GM18907 (cell line): ENCODE results near the gene ATP5F1B.
"Not testable (repeated sequence)": the region's sequence is repeated elsewhere in the genome, so short reads cannot be mapped to it uniquely, and the experiment has no call there.

Source experiments
- ATAC-seq: cut with Tn5 transposase; IDR thresholded peaks from one replicate; pipeline ENCODE4 v1.9.1; 2021; ENCODE audit warnings: mild to moderate bottlenecking, moderate library complexity; ENCODE audit not compliant: unreplicated experiment

ATP5F1B gene

GRCh38 chr12:56648023-56648422 is 2.2 kb upstream of the ATP5F1B start:
- ATAC-seq = not testable (repeated sequence)

- ATAC-seq = peak; percentile 3
Measured at GRCh38 chr12:56645201-56645716, 525 bp downstream of the ATP5F1B start.

DNA sequence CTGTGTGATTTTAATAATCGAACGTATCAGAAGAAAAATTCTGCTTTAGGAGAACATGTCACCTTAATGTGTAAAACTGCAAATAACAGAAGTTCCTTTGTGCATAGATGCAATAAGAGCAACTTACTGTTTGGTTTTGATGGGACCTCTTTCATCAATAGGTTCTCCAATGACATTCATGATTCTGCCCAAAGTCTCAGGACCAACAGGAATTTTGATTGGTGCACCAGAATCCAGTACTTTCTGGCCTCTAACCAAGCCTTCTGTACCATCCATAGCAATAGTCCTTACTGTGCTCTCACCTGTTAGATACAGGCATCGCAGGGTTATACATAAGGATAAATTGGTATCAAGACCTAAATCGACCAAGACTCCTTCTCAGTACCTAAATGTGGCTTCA is 1.1 kb downstream of the ATP5F1B start:
- ATAC-seq = no peak

DNA sequence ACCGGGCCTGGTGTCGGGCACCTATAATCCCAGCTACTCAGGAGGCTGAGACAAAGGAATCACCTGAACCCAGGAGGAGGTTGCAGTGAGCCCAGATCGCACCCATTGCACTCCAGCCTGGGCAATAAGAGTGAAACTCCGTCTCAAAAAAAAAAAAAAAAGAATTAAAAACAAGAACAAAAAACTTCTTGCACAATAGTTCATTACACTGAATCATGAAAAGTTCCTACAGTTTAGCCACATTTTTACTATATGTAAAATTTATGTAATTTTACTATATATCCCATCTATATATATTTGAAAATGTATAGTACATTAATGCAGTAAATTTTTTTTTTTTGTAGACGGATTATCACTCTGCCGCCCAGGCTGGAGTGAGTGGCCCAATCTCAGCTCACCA is 4.6 kb downstream of the ATP5F1B start:
- ATAC-seq = no peak

GRCh38 chr12:56637621-56638020 is 8.2 kb downstream of the ATP5F1B start:
- ATAC-seq = no peak

- peak; percentile 55 for ATAC-seq
Measured at GRCh38 chr12:56636675-56637540, 8.9 kb downstream of the ATP5F1B start.

- peak; percentile 48 for ATAC-seq
Measured at GRCh38 chr12:56635806-56636674, 9.7 kb downstream of the ATP5F1B start.

DNA sequence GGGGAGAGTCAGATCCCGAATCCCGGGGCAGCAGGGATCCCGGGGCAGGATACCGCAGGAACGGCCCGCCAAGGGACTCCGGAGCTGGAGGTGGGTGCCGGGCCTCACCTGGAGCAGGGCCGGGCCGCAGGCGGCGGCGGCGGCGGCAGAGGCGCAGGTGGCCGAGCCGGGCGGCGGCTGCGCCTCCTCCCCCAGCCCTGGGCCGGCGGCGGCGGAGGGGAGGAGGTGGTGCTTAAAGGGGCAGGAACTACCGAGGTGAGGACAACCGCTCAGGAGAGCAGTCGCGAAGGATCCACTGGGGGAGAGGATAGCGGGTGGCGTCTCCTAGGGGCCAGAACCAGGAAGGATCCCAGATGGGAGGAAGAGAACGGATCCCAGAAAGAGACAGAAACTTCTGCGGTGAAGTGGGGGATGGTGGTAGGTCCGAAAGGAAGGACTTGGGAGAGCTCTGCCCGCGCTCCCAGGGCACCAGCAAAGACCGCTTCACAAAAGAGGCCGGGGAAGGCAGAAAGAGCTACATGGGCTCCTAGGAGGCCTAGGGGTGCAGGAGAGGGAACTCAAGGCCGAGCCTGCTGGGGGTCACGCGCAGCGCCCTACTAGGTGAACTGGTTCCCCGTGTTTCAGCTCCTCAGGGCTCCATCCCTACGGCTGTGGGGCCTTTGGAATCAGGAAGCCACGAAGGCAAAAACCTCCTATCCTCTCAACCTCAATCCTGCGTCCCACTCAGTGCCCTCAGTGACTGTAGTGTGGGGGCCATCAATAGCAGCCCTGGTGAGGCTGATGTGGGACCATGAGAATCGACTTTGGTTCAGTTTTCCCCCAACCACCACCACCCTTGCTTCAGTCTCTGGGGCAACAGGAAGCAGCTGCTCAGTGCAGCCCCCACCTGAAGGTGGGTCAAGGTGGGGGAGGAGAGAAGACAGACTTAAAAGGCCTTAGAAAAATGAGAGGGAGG is 10.7 kb downstream of the ATP5F1B start:
- ATAC-seq = peak; percentile 26

DNA sequence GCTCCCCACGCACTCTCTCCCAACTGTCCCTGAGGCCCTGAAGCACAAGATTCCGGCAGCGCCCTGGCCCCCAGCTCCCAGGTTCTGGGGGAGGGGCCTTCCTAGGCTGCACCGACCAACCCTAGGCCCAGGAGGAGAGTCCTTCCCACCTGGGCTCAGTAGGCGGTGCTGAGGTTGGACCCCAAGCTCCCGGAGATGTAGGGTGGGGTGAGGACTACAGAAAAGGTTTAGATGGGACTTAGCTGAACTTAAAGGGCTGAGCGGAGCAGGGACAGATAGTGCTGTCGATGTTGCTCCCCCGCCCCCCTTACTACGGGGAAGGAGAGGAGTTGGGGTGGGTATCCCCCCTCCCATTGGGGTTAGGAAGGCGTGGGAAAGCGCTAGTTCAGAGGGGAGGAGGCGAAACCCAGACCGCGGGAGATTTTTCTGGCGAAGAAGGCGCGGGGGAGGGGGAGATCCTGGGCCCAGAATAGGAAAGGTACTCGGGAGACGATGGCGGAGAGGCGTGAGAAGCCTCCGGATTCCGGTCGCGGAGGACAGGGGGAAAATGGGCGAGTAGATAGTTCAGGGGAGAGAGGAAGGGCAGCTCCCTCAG is 11.4 kb downstream of the ATP5F1B start:
- ATAC-seq = no peak

DNA sequence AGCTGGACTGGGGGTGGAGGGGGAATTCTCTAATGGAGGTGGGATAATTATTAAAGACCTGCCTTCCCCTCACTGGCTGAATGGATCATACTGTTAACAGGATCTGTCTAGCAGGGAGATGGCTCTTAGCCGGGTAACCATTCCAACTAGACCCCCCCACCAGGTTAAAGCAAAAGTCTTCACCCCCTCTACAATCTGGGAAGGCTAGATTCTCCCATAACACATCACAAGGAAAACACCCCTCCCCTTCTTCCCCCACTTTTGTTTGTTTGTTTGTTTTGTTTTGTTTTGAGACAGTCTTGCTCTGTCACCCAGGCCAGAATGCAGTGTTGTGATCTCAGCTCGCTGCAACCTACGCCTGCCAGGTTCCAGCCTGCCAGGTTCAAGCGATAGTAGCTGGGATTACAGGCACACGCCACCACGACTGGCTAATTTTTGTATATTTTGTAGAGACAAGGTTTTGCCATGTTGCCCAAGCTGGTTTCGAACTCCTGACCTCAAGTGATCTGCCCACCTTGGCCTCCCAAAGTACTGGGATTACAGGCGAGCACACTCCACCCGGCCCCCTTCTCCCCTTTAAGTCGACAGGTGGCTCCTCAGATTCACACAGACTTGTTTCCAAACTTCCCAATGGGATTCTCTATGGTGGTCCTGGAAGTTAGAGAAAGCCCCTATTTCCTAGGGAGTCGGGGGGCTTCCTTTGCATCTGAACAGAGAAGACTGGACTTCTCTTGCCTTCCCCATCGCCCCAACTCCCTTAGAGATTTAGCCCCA is 12.1 kb downstream of the ATP5F1B start:
- no peak for ATAC-seq

DNA sequence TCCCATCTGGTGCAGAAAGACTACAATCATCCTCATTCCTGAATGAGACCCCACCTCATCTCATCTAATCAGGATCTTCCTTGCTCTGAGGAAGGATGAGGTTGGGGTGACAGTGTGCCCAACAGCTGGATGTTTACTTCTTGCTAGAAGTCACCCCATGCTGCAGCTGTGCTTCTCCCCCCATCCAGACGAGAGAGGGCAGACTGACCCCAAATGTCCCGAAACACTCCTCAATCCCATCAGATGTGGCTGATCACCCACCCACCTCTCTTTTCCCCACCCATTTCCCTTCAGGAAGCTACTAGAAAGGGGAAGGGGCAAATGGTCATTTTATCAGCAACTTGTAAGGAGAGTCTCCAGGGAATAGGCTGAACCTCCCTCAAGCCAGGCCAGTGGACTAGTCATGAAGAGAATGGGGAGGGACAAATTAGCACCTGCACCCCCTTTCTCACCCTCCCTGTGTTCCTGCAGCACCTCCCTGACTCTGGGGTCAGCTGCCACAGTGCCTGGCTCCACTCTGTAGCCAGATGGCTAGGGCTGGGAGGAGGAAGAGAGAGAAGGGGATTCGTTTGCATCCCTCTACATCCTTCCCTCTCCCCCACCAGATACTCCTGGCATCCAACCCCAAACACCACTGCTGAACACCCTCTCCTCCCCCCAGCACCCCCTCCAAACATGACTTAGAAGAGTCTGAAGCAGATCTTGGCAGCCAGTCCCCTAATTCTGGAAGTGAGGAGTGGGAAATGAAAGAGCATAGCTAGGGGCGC is 12.9 kb downstream of the ATP5F1B start:
- no peak for ATAC-seq

GRCh38 chr12:56631790-56632700 is 13.7 kb downstream of the ATP5F1B start:
- peak; percentile 16 for ATAC-seq

- ATAC-seq = peak; percentile 54
Measured at GRCh38 chr12:56630180-56630632, 15.6 kb downstream of the ATP5F1B start, which contains the start of gene BAZ2A. TSS of gene BAZ2A (minus strand) at chr12:56630326. CDS start at chr12:56617530, 12,796 bp downstream.

DNA sequence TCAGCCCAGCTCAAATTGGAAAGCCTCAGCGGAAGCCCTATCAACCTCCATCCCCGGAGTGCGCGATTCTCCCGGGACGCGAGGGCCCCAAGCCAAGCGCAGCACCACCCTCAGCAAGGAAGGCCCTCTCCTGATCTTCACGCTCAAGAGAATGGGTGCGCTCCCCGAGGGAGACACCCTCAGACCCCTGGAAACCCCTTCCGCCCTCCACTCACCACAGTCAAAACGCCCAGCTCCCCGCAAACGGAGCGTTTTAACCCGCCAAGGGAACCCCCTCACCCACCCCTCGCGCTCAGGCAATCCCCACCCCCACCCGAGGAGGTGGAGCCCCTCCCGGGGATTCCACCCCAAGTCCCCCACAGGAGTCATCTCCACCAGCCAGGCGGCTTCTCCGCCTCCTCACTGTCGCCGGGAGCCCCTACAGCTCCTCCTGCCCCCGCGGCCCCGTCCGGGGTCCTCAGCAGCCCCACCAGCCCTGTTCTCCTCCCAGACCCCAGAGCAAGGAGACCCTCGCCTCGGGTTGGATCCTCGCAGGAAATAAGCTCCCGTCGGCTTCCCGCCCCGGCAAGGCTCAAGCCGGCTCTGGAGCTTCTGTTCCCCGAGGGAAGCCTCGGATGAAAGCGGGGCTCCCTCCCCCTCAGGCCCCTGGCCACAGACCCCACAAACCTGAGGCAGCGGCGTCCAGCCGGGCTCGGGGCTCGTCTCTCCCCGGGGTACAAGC is 16.2 kb downstream of the ATP5F1B start:
- peak; percentile 11 for ATAC-seq

DNA sequence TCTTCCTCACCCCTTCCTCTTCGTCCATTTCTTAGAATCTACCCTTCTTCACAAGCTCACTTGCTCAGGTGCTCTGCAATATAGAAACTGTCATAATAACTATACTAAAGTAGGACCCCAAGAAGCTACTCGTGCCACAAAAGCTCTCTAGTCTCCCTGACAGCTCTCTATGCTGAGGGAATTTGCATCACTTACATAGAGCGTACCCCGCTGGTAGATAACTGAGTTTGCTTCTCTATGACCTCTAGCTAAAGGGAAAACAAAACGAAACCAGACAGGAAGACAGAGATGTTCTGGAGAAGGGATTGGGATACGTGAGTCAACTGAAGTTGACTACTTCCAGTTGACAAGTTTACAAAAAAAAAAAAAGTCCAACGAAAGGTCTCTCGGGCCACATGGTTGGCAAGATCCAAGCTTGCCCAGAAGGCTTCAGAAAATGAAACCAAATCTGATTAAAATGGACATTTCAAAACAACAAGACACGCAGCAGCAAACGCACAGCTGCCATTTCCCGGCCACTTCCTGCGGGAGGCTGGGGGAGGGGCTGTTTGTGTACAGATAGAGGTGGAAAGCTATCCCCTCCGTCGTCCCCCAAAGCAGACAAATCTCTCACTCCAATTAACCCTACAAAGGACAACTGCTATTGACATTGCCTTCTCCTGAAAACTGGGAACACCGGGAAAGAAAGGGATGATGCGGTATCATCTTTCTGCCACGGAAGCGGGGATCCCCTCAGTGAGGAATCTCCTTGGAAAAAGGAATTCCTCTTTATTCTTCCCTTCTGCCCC is 16.9 kb downstream of the ATP5F1B start:
- peak; percentile 32 for ATAC-seq

DNA sequence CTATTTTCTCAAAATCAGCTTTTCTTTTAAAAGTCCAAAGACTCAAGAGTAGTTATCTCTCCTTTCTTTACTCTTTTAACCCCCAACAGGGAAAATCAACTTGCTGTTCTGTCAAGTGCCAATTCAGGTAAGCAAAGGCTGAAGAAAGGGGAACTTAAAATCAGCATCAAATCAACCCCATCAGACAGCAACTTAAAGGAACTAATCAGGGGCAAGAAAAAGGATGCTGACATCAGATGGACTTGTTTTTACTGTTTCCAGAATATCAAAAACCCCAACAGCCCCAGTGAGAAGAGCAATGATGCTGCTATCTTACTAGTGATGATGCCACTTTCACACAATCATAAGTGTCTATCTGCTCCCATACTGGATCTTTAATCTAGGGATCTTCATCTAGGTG is 19.1 kb downstream of the ATP5F1B start:
- no peak for ATAC-seq
